Neural progenitor cell (in vitro differentiated cells): ENCODE data around the gene POU6F1.

Experiments
- EZH2 ChIP-seq: fragments of 200-600 bp; sonication (generic); IDR thresholded peaks from 2 replicates; pipeline ENCODE4 v1.6.1; 2017; ENCODE audit warnings: antibody characterized with exemption, mild to moderate bottlenecking, moderate library complexity
- EZH2phosphoT487 ChIP-seq: fragments of 200-600 bp; sonication (generic); IDR thresholded peaks from 2 replicates; pipeline ENCODE4 v1.6.1; 2017; ENCODE audit warnings: antibody characterized with exemption
- TF ChIP-seq, protein P1 (sequence below): fragments of 200-600 bp; sonication (generic); IDR thresholded peaks from 2 replicates; pipeline ENCODE4 v1.5.1; 2017; ENCODE audit warnings: antibody characterized with exemption, mild to moderate bottlenecking

DNA sequence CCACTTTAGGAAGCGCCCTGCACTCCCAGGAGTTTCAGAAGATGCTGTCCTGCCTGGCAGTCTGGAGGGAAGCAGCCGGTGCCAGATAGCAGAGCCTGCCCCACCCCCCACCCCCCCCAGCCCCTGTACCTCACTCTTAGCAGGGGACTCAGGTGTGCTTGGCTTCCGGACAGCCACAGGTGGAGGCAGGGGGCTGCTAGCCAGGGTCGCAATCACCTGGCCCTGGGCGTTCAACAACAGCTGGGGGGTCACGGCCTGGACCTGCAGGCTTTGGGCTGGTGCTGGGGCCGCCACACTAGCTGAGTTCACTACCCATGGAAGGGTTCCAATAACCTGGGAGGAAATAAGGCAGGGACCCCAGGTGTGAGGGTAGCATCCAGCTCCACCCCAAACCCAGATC lies 22.0 kb downstream of the POU6F1 start:
- TF ChIP-seq, protein P1, sequence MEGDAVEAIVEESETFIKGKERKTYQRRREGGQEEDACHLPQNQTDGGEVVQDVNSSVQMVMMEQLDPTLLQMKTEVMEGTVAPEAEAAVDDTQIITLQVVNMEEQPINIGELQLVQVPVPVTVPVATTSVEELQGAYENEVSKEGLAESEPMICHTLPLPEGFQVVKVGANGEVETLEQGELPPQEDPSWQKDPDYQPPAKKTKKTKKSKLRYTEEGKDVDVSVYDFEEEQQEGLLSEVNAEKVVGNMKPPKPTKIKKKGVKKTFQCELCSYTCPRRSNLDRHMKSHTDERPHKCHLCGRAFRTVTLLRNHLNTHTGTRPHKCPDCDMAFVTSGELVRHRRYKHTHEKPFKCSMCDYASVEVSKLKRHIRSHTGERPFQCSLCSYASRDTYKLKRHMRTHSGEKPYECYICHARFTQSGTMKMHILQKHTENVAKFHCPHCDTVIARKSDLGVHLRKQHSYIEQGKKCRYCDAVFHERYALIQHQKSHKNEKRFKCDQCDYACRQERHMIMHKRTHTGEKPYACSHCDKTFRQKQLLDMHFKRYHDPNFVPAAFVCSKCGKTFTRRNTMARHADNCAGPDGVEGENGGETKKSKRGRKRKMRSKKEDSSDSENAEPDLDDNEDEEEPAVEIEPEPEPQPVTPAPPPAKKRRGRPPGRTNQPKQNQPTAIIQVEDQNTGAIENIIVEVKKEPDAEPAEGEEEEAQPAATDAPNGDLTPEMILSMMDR, result no peak
- TF ChIP-seq EZH2phosphoT487 (no peak), EZH2 (no peak)
